GM19238 (cell line): ENCODE results near the gene MYO10.
A peak's percentile ranks its signal among the peaks of the same experiment; 100 is the strongest.

Source experiments
- DNase-seq: peaks from one replicate; pipeline ENCODE4 v3.0.0; 2011; ENCODE audit warnings: low spot score; ENCODE audit not compliant: insufficient read length

MYO10 gene

GRCh38 chr5:16625096-16625495, 311.0 kb downstream of the MYO10 start:
- no peak for DNase-seq

DNA sequence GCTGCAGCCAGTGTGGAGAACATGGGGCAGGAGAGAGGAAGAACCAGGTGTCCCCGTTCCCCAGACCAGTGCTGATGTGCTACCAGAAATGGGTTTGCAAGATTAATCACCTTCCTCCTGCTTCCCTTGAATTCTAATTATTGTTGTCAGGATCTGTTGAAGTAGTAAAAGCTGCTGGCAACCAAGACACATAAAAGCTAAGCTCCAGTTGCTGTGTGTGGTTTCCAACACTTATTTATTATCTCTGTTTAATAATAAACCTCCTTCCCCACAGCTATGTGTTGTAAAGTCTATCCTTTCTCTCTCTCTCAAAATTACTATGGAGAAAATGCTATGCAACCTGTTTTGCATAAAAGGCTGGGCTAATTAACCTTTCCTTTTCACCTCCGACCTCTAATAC, 317.0 kb downstream of the MYO10 start:
- no peak for DNase-seq

- DNase-seq, result no peak
Measured at GRCh38 chr5:16618138-16618897, 317.8 kb downstream of the MYO10 start.

DNA sequence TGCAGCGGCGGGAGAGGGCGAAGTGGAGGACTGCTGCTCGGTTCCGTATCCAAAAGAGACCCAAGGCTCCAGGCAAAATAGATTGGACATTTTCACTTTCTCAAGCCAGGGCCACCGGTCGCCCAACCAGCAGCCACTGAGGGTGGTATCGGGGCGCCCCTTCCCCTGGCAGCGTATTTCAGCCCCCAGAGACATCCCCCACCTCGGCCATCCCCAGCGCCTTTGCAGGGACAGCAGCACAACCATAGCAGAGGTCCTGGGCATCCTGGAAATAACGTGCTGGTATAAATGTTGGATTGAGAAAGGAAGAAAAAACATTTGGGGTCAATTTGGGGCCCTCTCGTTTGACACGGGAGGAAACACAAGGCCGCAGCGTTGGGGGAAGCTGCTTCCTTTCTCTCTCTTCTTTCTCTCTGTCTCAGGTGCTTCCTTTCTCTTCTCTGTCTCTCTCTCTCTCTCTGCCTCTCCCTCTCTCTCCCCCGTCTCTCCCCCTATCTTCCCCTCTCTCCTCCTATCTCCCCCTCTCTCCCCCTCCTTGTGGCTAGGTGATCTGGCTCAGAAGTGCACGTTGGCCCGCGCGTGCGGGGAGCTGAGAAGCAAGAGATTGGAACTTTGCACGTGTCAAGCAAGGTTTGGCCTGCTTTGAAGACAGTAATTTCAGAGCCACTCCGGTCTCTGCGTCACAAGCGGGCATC, 318.7 kb downstream of the MYO10 start:
- no peak for DNase-seq

DNA sequence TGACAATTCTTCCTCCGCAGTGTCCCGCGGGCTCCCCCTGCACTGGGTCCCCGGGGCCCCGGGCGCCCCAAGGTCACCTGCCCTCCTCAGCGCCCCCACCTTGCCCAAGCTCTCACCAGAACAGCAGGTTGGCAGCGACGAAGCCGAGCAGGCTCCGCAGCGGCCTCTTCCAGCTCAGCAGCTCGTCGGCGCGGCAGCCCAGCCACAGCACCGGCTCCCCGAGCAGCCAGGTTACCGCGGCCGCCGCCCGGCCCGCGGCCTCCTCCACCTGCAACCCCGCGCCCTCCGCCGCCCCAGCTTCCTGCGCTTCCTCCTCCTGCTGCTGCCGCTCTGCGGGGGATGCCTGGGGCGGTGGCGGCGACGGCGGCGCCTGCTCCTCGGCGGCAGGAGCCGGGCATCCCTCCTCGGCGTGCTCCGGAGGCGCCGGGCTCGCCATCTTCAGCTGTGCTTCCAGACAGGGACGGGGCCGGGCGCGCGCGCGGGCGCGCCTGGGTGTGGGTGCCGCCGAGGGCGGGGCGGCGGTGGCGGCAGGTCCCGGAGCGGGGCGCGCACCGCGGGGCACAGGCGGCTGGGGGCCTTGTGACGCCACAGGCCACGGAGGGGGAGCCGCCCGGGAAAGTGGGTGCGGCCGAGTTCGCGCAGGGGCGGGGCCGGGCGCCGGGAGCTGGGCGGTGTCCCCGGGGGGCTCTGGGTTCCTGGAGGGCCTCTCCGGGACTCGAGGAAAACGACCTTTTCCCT, 319.4 kb downstream of the MYO10 start, which contains the start of gene RETREG1:
Gene RETREG1 (minus strand): TSS at position 462 of the 738 bp plus-strand sequence. CDS start 26 bp downstream, at position 436.
- DNase-seq, result peak; percentile 40

- DNase-seq, result no peak
Measured at GRCh38 chr5:16615741-16616535, 320.1 kb downstream of the MYO10 start.

DNA sequence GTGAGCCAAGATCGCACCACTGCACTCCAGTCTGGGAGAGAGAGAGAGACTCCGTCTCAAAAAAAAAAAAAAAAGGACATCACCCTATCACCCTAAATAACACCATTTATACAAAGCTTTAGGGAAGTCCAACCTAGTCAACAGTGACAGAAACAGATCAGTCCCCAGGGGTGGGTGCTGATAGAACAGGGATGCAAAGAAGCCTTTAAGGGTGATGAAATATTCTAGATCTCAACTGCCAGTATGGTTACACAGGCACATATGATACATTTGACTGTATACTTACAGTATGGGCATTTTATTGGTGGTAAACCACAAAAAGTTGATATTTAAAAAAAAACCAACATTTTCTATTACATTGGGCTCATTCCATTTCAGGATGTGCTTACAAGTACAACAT, 324.1 kb downstream of the MYO10 start:
- DNase-seq, result no peak
